HG03135 (cell line): Measurements from ENCODE around the gene AAR2.

Source experiments
- ATAC-seq: cut with Tn5 transposase; IDR thresholded peaks from one replicate; pipeline ENCODE4 v1.9.1; 2021; ENCODE audit warnings: mild to moderate bottlenecking, moderate library complexity; ENCODE audit not compliant: unreplicated experiment

Gene AAR2

DNA sequence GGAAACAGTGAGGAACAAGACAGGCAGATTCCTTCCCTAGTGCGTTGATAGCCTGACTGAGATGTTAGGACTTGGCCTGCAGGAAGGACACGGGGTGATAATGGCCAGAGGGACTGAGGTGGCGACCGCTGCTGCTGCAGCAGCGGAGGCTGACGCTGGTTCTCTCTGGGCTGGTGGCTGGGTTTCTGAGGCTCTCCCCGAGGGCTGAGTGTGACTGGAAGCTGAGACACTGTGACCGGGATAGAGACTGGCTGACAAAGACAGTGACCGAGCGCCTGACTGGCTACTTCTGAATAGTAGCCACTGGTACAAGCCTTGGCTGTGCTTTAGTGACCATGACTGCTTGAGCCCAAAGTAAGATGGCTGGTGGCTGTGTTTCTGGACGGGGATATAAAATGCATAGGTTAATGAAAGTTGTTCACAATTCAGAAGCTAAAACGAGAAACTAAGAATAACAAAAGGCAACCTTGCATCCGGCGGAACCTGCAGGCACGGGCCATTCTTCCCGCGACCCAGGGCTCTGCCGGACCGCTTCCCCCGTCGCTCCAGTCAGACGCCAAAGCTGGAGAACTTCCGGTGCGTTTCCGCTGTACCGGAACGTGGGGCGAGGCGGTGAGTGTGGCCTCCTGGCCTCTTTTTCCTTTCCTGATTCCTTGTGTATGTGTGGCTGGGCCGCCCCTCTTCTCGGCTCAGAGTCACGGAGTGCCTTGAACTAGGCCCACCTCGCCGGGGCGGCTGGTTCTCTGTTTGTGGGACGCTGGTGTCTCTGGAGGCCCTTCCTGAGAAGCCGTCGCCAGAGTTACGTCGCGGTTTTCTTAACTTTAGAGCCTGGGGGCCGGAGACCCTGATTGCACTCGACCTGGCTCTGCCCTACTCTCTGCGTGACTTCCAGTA is at the start of gene AAR2:
AAR2 (plus strand) TSS at position 587 of the 894 bp plus-strand sequence. CDS start 3,391 bp downstream, outside the sequence.
- peak; percentile 75 for ATAC-seq

DNA sequence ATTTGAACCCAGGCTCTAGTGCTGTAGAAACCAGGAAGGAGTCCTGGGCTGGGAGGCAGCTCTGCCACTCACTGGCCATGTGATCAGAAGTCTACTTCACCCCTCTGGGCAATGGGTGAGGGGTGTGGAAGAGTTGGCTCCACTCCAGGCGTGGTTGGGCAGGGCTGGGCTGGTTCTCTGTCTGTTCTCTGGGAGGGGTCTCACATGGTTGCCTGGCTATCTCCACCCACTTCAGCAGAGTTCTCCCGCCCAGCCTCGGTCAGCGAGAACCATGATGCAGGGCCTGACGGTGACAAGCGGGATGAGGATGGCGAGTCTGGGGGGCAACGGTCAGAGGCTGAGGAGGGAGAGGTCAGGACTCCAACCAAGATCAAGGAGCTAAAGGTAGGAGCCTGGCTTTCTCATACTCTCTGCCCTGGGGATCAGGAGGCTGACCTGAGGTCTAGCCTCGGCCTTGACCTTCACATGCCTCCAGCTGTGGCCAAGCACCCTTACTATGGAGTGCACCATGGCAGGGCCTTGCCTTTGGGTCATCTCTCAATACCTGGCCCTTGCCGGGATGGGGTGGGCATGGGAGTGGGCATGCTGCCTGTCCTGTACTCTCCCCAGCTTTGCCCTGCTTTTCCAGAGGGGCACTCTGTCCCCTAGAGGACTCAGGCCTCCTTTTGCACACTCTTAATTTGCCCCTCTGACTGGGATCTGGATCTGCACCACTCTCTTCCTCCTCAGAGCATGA is 42.1 kb upstream of the AAR2 start:
- no peak for ATAC-seq

DNA sequence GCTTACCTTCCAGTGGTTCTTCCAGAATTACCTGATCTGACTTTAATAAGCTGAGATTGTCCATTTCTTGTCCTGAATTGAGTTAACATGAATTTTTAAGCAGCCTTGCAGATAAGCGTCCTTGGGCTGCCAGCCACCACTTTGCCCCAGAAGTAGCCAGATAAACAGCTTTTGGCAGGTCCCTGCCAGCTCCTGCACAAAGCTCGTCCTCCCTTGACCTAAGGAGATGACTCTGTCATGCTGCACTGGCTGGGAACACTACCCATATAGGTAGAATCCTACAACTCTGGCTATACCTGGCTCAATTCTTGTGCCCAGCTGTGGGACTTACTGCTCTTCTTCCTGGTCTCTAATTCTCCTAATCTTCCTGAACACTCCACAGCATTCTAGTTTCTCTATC is 39.6 kb upstream of the AAR2 start:
- ATAC-seq = no peak

GRCh38 chr20:36197271-36197670 is 39.0 kb upstream of the AAR2 start:
- no peak for ATAC-seq

DNA sequence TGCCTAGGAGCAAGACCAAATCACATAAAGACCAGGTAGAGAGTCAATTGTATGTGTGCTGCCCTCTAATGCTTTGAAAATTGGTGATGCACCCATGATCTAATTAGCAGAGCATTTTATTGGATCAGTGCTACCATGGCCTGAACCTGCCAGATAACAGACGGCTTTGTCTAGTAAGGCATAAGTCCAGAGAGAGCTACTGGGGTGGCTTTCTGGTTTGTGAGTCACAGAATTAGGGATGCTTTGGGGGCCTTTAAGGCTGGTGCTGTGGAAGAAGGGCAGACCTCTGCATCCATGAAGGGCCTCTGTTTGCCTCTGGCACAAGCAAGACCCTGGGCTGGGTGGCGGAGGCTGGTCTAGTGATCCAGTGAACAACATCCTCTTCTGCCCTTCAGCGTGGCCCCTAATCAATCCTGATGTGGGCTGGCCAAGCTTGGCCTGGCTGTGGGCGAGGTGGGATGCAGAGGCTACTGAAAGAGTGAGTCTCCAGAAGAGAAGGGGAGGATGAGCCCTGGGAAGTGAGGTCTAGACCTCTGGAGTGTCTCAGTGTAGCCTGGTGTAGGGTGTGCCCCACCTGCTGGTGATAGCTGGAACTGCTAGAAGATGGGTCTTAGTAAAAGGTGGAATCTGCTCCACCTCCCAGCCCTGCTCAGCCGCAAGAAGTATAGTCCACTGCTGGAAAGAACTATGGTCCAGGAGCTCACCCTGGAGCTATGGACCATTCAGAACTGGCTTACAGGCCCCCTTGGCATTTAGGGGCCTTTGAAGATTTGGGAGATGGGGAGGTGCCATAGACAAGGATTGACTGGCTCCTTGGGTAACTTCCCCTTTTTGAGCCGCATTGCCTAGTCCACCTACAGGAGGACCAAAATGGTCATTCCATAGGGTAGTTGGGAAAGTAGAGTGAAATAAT is 36.7 kb upstream of the AAR2 start:
- ATAC-seq = no peak

GRCh38 chr20:36200451-36200850 is 35.8 kb upstream of the AAR2 start:
- ATAC-seq = no peak

DNA sequence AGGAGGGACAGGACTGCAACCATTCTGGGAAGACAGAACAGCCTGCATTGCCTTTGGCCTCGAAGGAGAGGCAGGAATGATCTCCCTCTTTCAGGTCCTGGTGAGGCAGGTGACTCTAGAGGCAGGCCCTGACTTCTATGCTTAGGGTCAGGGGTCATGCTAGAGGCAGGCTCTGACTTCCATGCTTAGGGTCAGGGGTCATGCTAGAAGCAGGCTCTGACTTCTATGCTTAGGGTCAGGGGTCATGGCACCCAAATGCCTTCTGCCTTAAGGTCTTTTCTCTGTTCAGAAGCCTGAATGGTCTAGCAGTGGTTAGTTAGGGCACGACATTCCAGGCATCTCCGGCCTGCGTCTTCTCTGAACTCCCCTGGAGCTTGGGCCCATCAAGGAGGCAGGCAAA is 35.1 kb upstream of the AAR2 start:
- ATAC-seq = no peak

GRCh38 chr20:36202891-36203338 is 33.4 kb upstream of the AAR2 start:
- ATAC-seq = no peak

DNA sequence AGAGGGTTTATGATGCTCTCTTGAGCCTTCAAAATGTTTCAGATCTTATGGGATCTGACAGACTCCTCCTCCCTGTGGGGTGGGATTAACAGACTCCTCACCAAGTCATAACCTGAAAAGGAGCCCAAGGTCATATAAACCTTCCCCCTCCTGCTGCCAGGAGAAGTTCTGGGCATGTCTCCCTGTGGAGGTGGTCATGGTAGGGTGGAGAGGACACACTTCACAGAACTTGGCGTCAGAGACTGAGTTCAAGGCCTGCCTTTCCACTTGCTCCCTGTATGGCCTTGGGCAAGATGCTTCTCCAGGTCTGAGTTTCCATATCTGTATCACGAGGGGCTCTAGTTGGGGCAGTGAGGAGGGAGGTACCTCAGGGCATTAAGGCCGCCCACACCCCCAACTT is 32.4 kb upstream of the AAR2 start:
- no peak for ATAC-seq

- no peak for ATAC-seq
These were observed 31.3 kb upstream of the AAR2 start for GRCh38 chr20:36205026-36205425.

GRCh38 chr20:36206068-36206467 is 30.2 kb upstream of the AAR2 start:
- no peak for ATAC-seq

GRCh38 chr20:36206641-36207040 is 29.6 kb upstream of the AAR2 start:
- ATAC-seq = no peak

- ATAC-seq = no peak
These were observed 28.7 kb upstream of the AAR2 start for GRCh38 chr20:36207602-36208001.

DNA sequence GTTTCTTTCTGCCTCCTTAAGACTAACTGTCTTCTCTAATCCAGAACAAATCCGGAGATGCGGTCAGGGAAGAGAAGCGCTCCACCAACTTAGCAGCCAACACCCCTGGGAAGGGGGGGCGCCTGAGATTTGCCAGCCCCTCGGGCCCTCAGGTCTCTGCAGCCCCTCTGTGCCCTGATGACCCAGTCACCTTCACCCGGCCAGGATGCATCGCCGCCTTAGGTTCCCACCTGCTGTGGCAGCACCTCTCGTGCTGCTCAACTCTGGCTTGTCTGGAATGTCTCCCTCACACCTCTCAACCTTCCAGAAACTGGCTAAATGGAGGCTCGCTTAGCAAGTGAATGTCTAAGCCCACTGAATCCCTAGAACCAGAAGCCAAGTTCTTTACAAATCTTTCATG is 28.0 kb upstream of the AAR2 start:
- no peak for ATAC-seq

DNA sequence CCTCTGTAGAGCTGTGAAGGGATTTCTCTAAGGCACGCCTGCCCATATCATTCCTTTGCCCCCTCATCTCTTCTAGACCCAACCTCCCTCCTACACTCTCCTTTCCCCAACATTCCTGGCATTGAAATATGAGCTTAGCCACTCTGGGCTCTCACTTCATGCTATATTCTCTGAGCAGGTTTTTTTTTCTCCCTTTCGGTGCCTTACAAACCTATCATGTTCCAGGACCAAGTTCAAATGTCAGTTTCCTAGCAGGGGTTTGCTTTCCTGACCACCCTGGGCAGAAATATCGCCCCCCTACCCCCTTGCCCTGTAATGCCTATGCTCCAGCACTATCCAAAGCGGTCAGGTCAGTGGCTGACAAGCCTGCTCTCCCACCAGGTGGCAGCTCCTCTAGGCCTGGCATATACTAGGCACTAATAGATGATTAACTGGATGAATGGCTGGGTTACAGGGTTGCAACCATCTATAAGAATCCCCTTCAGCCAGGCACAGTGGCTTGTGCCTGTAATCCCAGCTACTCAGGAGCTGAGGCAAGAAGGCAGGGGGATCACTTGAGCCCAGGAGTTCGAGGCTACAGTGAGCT is 25.7 kb upstream of the AAR2 start:
- no peak for ATAC-seq

- ATAC-seq = no peak
These were observed 22.9 kb upstream of the AAR2 start for GRCh38 chr20:36213362-36213761.

GRCh38 chr20:36214684-36215256 is 21.5 kb upstream of the AAR2 start:
- ATAC-seq = no peak

- no peak for ATAC-seq
These were observed 20.5 kb upstream of the AAR2 start for GRCh38 chr20:36215778-36216177.

GRCh38 chr20:36216314-36217025 is 19.8 kb upstream of the AAR2 start:
- no peak for ATAC-seq

GRCh38 chr20:36217226-36217625 is 19.1 kb upstream of the AAR2 start:
- no peak for ATAC-seq
